NCI-H146 treated with DMSO at 0.1 percent for 48 hours (cell line): ENCODE data around the gene TOM1.

Experiments
- DNase-seq: peaks from one replicate; lab custom pipeline; 2025; ENCODE audit not compliant: unreplicated experiment; lab: John Stamatoyannopoulos, UW

Gene TOM1

DNA sequence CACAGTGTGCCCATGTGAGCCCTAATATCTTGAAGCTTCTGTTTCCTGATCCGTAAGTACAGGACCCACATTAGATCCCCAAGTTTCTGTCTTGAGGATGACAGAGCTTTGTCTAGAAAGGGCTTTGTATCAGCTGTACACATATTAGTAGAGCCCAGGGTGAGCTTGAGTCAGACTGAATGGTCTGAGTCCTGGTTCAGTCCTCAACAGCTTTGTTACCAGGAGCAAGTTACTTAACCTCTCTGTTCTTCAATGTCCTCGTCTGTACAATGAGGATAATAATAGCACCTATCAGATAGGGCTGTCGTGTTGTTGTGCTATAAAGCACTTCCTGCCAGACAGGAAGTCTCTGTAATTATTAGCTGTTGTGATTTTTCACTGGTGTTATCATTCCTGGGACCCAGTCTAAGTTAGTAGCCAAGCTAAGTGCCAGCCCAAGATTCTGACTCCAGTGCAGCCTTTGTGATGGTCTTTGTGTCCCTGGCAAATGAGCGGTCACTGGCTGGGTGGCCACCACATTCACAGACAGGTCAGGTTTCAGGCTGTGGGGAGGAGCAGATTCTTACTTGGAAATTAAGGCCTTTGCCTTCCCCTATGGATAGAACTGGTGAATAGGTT lies 6.8 kb downstream of the TOM1 start:
- no peak for DNase-seq

- no peak for DNase-seq
These were observed 7.7 kb downstream of the TOM1 start for GRCh38 chr22:35307372-35307771.

DNA sequence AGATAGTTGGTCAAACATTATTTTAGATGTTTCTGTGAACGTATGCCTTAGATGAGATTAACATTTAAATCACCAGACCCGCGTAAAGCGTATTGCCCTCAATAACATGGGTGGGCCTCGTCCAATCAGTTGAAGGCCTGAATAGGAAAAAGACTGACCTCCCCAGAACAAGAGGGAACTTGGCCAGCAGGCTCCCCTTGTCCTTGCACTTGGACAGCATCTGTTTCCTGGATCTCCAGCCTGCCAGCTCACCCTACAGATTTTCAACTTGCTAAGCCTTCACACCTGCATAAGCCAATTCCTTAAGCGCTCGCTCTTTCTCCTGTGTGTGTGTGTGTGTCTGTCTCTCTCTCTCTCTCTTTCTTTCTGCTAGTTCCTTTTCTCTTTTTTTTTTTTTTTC lies 8.2 kb downstream of the TOM1 start:
- DNase-seq = no peak

- no peak for DNase-seq
These were observed 8.9 kb downstream of the TOM1 start for GRCh38 chr22:35308480-35309021.

DNA sequence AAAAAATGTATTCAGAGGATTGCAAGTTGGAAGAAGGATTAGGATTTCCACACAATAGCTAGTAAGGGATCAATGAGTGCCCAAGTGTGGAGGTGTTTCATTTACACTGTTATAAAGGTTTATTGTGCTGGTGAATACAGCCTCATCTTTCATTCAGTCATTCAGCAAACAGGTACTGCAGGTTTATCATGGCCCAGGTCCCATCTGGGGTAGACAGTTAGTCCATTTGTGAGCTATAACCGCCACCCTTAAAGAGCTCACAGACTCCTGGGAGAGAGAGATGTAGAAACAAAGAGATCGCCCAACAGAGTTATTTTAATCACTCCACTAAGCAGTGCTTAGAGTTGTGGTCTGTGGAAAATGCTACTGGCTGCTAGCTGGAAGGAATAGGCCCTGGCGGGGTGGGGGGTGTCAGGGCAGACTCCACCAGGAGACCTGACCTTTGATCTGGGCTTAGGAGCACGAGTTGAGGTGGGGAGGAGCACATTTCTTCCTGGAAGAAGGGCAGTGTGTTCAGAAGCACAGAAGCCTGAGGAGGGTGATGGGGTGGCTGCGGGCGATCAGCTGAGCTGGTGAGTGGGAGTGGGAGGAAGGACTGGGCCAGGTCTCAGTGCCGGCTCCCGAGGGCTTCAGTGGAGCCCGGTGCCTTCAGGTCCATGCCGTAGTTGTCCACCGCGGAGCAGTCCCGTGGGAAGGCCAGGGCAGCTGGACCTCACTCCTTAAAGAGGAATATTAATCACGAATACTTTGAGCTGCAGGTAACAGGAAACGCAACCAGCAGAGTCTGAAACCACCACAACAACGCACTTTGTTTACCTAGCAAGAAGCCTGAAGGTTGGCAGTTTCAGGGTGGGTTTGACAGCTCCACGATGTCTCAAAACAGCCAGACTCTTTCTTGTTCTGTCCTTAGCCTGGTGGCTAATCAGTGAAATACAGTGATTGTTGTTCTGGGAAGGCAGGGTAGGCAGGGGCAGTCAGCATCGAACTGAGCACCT lies 11.2 kb downstream of the TOM1 start:
- DNase-seq = no peak

- DNase-seq = no peak
These were observed 11.9 kb downstream of the TOM1 start for GRCh38 chr22:35311551-35311999.

GRCh38 chr22:35312198-35313059 lies 12.7 kb downstream of the TOM1 start:
- peak; percentile 78 for DNase-seq

DNA sequence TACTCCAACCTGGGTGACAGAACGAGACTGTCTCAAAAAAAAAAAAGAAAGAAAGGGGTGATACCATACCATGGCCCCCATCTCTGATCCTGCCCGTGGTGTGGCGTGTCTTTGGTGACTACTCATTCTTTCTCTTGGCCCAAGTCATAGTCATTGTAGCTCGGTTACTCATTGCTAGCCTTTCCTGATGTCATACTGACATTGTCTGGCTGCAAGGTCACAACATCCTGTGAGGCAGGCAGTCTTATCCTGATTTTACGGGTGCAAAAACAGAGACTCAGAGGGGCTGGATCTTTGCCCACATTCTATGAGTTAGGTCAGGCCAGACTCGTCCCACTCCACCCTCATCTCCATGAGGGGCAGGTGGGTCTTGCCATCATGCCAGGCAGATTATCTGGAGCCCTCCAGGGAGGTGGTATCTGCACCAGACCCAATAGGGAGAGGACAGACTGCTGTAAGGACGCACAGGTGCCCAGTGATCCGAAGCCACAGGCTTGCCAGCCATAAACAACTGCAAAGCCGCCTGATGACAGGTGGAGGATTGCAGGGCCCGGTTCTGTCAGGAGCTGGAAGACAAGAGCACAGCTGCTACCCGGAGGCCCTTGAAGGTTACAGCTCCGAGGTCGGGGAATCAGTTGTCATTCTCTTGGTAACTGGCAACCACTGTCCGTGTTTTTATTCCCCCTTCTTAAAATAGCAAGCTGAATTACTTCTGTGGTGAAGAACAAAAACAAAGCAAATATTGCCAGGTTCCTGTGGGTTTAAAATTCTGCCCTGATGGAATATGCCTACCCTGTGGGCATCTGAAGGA lies 13.8 kb downstream of the TOM1 start:
- peak; percentile 0 for DNase-seq

DNA sequence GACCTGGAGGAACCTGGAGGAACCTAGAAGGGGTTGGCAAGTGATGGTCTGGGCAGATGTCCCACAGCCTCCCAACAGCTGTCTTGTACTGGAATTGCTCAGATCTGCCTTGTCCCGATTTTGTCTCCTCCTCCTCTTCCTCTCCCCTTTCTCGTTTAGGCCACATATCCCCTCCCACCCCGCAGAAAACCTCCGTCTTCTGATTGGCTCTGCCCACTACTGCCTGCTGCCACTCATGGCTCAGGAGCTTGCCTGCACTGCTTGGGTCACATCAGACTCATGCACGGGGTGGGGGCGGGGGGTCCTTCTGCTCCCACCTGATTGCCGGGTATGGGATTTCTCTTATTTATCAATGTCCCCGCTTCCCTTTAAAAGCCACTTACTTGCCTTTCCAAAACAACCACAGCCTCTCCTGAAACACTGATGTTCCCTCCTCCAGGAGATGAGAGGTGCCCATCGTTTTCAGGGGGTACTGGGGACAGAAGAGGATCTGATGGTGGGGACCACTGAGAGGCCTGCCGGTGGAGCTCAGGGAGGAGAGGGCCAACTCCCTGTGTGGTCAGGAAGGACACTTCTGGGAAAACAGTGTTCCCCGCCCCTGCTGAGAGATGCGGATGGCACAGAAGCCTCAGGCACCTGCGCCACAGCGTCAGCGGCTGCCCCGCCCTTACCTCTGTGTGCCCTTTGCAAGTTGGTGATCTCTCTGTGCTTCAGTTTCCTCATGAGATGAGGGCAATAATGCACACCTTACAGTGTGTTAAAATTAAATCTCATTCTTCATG lies 14.7 kb downstream of the TOM1 start:
- DNase-seq = no peak

- DNase-seq = no peak
These were observed 15.6 kb downstream of the TOM1 start for GRCh38 chr22:35315141-35315854.

- DNase-seq = no peak
These were observed 16.4 kb downstream of the TOM1 start for GRCh38 chr22:35315855-35316745.

DNA sequence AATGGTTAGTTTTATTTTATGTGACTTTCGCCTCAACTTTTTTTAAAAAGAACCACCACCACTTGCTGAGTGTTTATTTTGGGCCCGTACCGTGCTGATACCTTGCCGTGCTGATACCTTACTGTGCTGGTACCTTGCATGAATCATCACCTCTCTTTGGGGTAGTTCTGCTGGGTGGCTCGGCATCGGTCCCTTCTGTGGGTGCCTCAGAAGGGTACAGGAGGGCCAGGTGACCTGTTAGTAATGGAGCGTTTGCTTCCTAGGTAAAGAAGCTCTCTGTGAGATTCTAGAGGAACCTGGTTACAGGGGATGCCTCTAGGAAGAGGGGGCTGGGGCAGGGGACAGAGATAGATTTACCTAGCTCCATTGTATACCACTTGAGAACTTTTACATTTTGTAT lies 17.1 kb downstream of the TOM1 start:
- DNase-seq = no peak

DNA sequence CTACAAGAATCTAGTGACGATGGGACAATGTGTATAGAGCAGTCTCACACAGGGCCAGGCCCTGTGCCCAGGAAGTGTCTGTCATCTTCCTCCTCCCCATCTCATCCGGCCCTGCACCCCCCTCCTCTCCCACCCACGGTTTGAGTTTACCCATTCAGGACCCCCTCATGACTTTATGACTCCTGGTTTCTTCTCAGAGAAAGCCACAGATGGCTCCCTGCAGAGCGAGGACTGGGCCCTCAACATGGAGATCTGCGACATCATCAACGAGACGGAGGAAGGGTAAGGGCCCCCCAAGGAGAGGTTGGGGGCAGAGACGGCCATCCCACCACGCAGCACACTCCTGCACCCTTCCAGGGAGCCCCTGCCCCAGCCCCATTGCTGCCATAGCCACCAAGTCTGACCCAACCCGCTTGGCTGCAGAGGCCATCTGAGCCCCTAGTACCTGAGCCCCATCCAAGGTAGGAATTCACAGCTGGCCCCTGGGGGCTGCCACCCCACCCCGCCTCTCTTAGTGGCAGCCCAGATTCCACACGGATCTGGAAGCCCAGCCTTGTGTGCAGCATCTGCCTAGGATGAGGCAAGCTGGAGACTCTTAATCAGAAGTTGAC lies 18.1 kb downstream of the TOM1 start:
- DNase-seq = no peak

DNA sequence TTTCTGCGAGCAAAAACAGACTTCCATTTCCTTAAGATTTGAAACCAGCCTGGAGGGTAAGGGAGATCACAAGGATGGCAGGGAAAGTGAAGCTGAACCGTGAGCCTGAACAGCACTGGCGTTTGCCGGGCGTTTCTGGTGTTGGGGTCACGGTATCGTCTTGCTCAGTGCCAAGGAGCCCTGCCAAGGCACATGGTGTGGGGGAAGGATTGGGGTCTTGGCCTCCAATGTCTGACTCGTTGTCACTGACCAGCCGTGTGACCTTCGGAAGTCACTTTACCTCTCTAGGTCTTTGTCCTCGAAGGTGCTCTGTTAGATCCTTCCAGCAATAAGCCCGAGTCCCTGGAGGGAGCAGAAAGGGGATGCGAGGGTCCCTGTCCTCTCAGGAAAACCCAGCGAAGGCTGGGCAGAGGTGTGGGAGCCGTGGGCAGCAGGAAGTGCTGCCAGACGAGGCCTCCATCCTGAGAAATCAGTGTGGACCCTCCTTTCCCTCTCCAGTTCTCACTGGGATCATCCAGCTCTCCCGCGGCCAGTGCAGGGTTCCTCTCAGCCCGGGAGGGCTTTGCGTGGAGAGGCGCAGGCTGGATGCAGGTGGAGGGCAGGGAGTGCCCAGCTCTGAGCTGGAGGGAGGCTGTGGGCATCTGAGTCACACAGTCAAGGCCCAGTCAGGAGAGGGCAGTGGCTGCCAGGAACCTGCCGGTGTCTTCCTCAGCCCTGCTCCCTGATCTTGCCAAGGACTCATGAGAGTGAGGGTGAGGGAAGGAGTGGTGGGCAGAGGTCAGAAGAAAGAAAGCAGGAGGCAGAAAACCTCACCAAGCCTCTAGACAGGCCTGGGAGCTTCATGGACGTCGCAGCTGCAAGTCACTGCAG lies 18.9 kb downstream of the TOM1 start:
- no peak for DNase-seq

- DNase-seq = no peak
These were observed 19.7 kb downstream of the TOM1 start for GRCh38 chr22:35319244-35319985.

GRCh38 chr22:35322126-35322525 lies 22.4 kb downstream of the TOM1 start:
- no peak for DNase-seq
